HG03045 (cell line): ENCODE data around the gene HAT1.

Experiments
- ATAC-seq: cut with Tn5 transposase; IDR thresholded peaks from one replicate; pipeline ENCODE4 v1.9.1; 2021; ENCODE audit warnings: mild to moderate bottlenecking, moderate library complexity; ENCODE audit not compliant: unreplicated experiment

HAT1 gene

DNA sequence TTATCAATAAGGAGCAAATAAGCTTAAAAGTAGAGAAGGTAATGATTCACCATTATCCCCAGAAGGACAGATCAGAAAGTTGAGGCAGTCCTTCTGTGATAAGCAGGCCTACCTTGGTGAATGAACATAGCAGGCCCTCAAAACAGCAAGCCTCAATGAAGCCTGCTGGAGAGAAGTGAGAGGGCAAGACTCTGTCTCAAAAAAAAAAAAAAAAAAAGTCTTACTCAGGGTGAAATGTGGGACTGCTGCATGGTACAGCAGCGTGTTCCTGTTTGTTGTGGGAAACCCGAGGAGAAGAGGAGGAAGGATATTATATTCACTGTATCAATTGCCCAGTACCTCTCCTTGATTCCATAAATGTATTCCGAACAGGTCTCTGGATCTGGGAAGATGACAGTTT, 8.7 kb upstream of the HAT1 start:
- ATAC-seq: no peak

DNA sequence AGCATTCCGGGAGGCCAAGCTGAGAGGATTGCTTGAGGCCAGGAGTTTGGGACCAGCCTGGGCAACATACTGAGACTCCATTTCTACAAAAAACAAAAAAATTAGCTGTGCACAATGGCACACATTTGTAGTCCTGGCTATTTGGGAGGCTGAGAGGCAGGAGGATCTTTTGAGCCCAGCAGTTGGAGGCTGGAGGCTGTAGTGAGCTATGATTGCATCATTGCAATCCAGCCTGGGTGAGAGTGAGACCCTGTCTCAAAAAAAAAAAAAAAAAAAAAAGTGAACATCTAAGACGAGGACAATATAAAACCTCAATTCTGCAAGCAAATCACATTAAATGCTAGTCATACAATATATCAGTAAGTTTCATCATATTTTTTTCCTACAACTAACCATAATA, 2.8 kb upstream of the HAT1 start:
- no peak for ATAC-seq

GRCh38 chr2:171921970-171922229, 361 bp upstream of the HAT1 start:
- ATAC-seq: no peak

- ATAC-seq: no peak
These were observed 945 bp downstream of the HAT1 start for GRCh38 chr2:171923206-171923605.

DNA sequence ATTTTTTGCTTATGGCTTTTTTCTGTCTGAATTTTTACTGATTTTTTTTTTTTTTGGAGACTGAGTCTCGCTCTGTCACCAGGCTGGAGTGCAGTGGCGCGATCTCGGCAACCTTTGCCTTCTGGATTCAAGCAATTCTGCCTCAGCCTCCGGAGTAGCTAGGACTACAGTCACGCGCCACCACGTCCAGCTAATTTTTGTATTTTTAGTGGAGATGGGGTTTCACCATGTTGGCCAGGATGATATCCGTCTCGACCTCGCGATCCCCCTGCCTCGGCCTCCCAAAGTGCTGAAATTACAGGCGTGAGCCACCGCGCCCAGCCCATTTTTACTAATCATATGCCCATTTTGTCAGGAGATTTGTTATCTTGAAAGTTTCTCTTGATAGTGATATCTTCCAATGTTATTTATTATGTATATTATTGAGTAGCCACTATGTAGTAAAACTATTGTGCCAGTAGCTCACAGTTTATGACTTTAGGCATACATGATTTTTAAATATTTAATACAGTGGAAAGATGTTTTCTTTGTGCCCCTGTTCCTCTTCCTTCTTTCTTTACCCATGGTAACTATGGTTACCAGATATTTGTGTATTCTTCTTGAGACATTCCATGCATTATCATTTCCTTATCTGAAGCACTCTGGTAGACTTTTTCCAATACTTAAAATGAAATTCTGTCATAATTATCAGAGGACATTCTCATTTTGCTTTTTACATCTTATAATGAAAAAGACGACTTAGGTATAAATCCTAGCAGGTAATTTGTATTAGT, 2.1 kb downstream of the HAT1 start:
- no peak for ATAC-seq

- ATAC-seq: no peak
These were observed 8.1 kb downstream of the HAT1 start for GRCh38 chr2:171930385-171930784.

DNA sequence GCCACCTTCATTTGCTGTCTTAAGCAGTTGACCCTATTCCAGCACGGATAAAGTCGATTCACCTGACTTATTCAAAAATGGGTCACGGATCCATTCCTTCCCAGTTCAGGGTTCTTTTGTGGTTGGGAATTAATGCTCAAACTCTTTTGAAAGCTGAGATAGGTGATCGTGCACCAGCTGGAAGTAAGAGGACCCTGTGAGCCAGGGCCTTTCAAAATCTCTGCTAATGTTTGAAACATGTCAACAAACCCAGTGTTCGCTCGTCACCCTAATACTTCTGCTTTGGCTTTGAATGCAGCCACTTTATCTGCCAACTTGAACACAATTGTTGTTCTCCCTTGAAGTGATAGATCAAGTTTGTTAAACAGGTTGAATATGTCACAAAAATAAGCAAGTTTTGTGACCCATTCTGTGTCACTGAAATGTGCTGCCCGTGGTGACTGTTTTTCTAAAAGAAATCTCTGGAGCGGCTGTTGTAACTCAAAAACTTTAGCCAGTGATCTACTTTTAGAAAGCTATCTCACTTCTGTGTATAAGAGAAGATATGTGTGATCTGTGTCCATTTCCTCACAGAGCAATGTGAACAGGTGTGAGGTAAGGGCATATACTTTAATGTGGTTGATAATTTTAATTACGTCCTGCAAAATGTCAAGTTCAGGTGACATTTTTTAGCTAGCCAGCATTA, 16.9 kb downstream of the HAT1 start:
- ATAC-seq: no peak

DNA sequence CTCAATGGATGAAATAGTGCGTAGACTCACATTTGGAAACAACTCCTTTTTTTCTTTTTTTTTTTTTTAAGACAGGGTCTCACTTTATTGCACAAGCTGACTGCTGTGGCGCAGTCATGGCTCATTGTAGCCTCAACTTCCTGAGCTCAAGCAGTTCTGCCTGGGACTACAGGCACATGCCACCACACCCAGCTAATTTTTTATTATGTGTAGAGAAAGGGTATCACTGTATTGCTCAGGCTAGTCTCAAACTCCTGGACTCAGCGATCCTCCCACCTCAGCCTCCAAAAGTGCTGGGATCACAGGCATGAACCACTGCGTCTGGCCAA, 17.4 kb downstream of the HAT1 start:
- no peak for ATAC-seq

DNA sequence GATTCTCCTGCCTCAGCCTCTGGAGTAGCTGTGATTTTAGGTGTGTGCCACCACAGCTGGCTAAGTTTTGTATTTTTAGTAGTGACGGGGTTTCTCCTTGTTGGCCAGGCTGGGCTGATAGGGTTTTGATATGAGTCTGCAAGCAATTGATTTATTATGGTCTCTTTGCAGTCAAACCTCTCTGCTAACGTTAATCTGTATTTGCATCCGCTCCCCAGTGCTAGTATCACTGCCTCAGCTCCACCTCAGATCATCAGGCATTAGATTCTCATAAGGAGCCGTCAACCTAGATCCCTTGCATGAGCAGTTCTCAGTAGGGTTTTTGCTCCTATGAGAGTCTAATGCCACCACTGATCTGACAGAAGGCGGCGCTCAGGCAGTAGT, 19.0 kb downstream of the HAT1 start:
- no peak for ATAC-seq

- ATAC-seq: no peak
These were observed 21.6 kb downstream of the HAT1 start for GRCh38 chr2:171943869-171944268.

DNA sequence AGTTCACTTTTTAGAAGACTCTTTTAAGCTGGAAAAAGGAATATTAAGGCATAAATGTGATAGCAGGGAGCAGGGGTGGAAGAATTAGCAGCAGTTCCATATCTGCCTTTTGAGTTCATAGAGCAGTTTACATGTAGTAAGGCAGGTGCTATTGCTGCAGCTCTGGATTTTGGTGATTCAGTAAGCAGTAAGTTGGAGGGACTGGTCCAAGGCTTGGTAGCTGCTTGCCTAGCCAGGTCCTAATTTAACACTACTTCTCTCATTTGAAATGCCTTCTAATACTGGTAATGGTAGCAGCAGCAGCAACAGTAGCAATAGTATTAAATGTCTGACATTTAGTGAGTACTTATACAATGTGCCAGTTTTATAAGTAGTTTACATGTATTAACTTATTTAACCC, 30.0 kb downstream of the HAT1 start:
- no peak for ATAC-seq

GRCh38 chr2:171952748-171953147, 30.5 kb downstream of the HAT1 start:
- ATAC-seq: no peak

- no peak for ATAC-seq
These were observed 34.0 kb downstream of the HAT1 start for GRCh38 chr2:171956135-171956825.

DNA sequence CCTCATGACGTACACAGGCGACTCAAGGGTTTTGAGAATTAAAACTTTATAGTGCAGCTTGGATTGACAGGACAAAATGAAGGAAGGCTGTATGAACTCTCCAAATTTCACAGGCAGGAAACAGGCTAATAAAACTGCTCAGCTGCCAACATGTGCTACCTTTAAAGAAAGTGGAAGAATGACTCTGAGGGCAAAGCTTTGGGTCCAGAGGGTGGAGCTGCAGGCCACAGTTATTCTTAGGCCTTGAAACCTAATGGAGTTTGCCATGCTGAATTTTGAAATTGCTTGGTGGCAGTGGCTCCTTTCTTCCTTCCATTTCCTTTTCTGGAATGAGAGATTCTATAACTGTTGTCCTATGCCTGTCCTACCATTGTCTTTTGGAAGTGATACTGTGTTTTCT, 34.8 kb downstream of the HAT1 start:
- ATAC-seq: no peak

GRCh38 chr2:171958475-171958874, 36.2 kb downstream of the HAT1 start:
- no peak for ATAC-seq

- ATAC-seq: no peak
These were observed 37.7 kb downstream of the HAT1 start for GRCh38 chr2:171959998-171960397.

- no peak for ATAC-seq
These were observed 38.3 kb downstream of the HAT1 start for GRCh38 chr2:171960570-171960969.

DNA sequence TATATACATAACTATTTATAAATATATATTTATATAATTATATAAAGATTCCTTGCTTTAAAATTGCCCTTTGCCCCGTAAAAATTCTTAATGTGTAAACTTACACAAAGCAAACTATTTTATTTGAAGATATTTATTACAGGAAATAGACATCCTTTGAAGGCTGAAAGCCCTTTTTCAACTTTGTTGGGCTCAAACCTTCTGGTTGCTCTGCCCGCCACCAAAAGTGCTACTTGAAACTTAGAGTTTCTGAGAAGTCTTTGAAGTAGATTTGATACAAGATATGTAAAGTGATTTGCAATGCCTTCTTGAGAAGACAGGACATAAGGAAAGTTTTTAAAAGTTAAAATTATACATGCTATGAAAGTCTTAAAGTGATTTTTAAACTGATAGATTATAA, 40.9 kb downstream of the HAT1 start:
- no peak for ATAC-seq

- ATAC-seq: no peak
These were observed 42.0 kb downstream of the HAT1 start for GRCh38 chr2:171964308-171964707.

DNA sequence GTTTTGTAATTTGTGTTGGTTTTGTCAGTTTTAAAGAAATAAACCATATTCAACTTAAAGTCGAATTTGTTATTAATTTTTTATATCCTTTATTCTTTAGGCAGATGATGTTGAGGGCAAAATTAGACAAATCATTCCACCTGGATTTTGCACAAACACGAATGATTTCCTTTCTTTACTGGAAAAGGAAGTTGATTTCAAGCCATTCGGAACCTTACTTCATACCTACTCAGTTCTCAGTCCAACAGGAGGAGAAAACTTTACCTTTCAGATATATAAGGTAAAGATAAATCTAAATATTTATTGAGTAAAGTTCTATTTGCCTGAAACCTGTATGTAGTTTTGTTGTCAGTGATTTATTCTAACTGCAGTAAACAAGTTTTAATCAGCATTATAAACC, 43.0 kb downstream of the HAT1 start:
- ATAC-seq: no peak

- ATAC-seq: no peak
These were observed 43.4 kb downstream of the HAT1 start for GRCh38 chr2:171965661-171966060.

DNA sequence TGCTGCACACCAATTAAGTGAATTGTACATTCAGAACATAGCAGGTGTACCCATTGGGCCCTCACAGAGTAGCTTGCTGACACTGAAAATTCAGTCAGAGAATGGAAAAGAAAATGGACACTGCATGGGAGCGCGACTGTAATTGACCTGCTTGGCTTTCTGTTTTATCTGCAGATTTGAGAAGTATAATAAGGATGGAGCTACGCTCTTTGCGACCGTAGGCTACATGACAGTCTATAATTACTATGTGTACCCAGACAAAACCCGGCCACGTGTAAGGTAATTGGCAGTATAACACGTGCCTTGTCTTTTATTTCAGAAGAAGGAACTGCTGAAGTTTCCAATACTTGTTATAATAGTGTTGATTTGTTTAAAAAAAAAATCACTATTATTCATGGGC, 44.0 kb downstream of the HAT1 start:
- ATAC-seq: no peak

GRCh38 chr2:171966688-171967087, 44.4 kb downstream of the HAT1 start:
- ATAC-seq: no peak
